ENCODE results near the gene PRRG3. TPM values are rescaled to one million over a fixed set of nuclear protein-coding genes. Genes with fewer than 3 reads are reported as not detected.

Gene PRRG3
- total and polyA plus RNA-seq, 9 of the 15 experiments (the other 6 are each of a cell fraction or from before 2014, with no cell fraction given): not detected

GRCh38 chrX:151753313-151754046, 58.2 kb downstream of the PRRG3 start (continued):
- TF ChIP-seq REST (IDR thresholded peaks at IDR 0.05; ENCODE audit: borderline replicate concordance): peak; percentile 90
- TF ChIP-seq REST (CRISPR knock-in tag; IDR thresholded peaks at IDR 0.05; ENCODE audit: low read depth): peak; percentile 60; the same call in 1 of the 2 replicates
- TF ChIP-seq CC2D1A (IDR thresholded peaks at IDR 0.05): 0 out of 2 replicates have a peak, but pooled peaks have one; percentile 36
- no peak for TF ChIP-seq ESRRA (IDR thresholded peaks at IDR 0.05; ENCODE audit: borderline replicate concordance, low read depth)
- TF ChIP-seq GTF2E2 (tag; IDR thresholded peaks at IDR 0.05): no peak
- TF ChIP-seq CREB5 (CRISPR knock-in tag; IDR thresholded peaks at IDR 0.05): no peak
- no peak for TF ChIP-seq ZBTB26 (CRISPR knock-in tag; IDR thresholded peaks at IDR 0.05)
- no peak for TF ChIP-seq MTA1 (IDR thresholded peaks at IDR 0.05; ENCODE audit: borderline replicate concordance)
- TF ChIP-seq CEBPG (CRISPR knock-in tag; IDR thresholded peaks at IDR 0.05): peak; percentile 80
- peak; percentile 60 to 85 for TF ChIP-seq CEBPG (tag; conservative IDR thresholded peaks at IDR 0.05 in 1 of 2, IDR thresholded peaks at IDR 0.05 in 1 of 2)
- TF ChIP-seq KAT2B (IDR thresholded peaks at IDR 0.05; ENCODE audit: low read depth, low read length): no peak
- TF ChIP-seq CEBPZ (IDR thresholded peaks at IDR 0.05; ENCODE audit: borderline replicate concordance, low read depth, low read length): no peak

All from K562 (cell line).